Memory B cell (primary cell): ENCODE data around the gene CDK11A.
"Not testable (repeated sequence)": the region's sequence is repeated elsewhere in the genome, so short reads cannot be mapped to it uniquely, and the experiment has no call there.

Experiments
- ATAC-seq: fragments of 150-1000 bp; cut with Tn5 transposase; 2 replicates; pipeline ENCODE4 v1.10.0; 2021; ENCODE audit warnings: low read depth, mild to moderate bottlenecking, moderate library complexity
- DNase-seq, 2 donors: peaks; one replicate each; pipeline ENCODE4 v3.0.0; 2022; ENCODE audit warnings: low spot score in 2 of 2
- H3K27ac Mint-ChIP-seq: one replicate; pipeline ENCODE4 v1.8.0; 2022; ENCODE audit warnings: mild to moderate bottlenecking, moderate library complexity, mixed read lengths
- H3K27me3 Mint-ChIP-seq: one replicate; pipeline ENCODE4 v1.8.0; 2022; ENCODE audit warnings: mixed read lengths
- H3K36me3 Mint-ChIP-seq: one replicate; pipeline ENCODE4 v1.8.0; 2022; ENCODE audit warnings: mild to moderate bottlenecking, mixed read lengths
- H3K4me1 Mint-ChIP-seq: one replicate; pipeline ENCODE4 v1.8.0; 2022; ENCODE audit warnings: mixed read lengths
- H3K4me3 Mint-ChIP-seq: one replicate; pipeline ENCODE4 v1.8.0; 2022; ENCODE audit warnings: mild to moderate bottlenecking, moderate library complexity, mixed read lengths
- H3K9me3 Mint-ChIP-seq: one replicate; pipeline ENCODE4 v1.8.0; 2022; ENCODE audit warnings: mixed read lengths

Gene CDK11A

GRCh38 chr1:1758059-1758621 lies 34.0 kb upstream of the CDK11A start:
- Mint-ChIP-seq H3K36me3 (peaks cover 16% of the 10 kb centered on the region), H3K27ac (peak overlapping the region; percentile 24), H3K4me1 (peaks cover 2% of the 10 kb centered on the region), H3K4me3 (no peak overlapping the region), H3K27me3 (no peaks in the 10 kb centered on the region), H3K9me3 (no peaks in the 10 kb centered on the region)
- no peak for DNase-seq
- ATAC-seq, result no peak

- Mint-ChIP-seq H3K27me3 (no peaks in the 10 kb centered on the region), H3K4me3 (no peak overlapping the region), H3K9me3 (no peaks in the 10 kb centered on the region), H3K27ac (no peak overlapping the region), H3K4me1 (peaks cover 2% of the 10 kb centered on the region), H3K36me3 (peaks cover 16% of the 10 kb centered on the region)
- no peak for DNase-seq
- ATAC-seq, result no peak
Observed at GRCh38 chr1:1757422-1758058, 33.4 kb upstream of the CDK11A start.

GRCh38 chr1:1756661-1757421 lies 32.7 kb upstream of the CDK11A start:
- Mint-ChIP-seq H3K27ac (no peak overlapping the region), H3K36me3 (peaks cover 16% of the 10 kb centered on the region), H3K9me3 (no peaks in the 10 kb centered on the region)

GRCh38 chr1:1755852-1756251 lies 31.7 kb upstream of the CDK11A start:
- DNase-seq (no peak), ATAC-seq (no peak)
- Mint-ChIP-seq H3K36me3 (peaks cover 11% of the 10 kb centered on the region), H3K4me3 (no peak overlapping the region), H3K9me3 (no peaks in the 10 kb centered on the region), H3K27ac (no peak overlapping the region), H3K27me3 (no peaks in the 10 kb centered on the region), H3K4me1 (no peaks in the 10 kb centered on the region)

More at GRCh38 chr1:1756661-1757421, 32.7 kb upstream of the CDK11A start:
- H3K27me3 Mint-ChIP-seq, result no peaks in the 10 kb centered on the region
- DNase-seq (no peak), ATAC-seq (no peak)
- peaks cover 2% of the 10 kb centered on the region for H3K4me1 Mint-ChIP-seq
- H3K4me3 Mint-ChIP-seq, result no peak overlapping the region

GRCh38 chr1:1755426-1755825 lies 31.3 kb upstream of the CDK11A start:
- Mint-ChIP-seq H3K27me3 (no peaks in the 10 kb centered on the region), H3K9me3 (no peaks in the 10 kb centered on the region), H3K4me3 (no peak overlapping the region), H3K4me1 (no peaks in the 10 kb centered on the region), H3K36me3 (peaks cover 11% of the 10 kb centered on the region), H3K27ac (no peak overlapping the region)
- no peak for ATAC-seq
- DNase-seq, result no peak

- peaks cover 3% of the 10 kb centered on the region for H3K4me1 Mint-ChIP-seq
- H3K36me3 Mint-ChIP-seq, result peaks cover 9% of the 10 kb centered on the region
- ATAC-seq (no peak), DNase-seq (no peak)
- no peak overlapping the region for H3K27ac Mint-ChIP-seq
- no peaks in the 10 kb centered on the region for H3K27me3 Mint-ChIP-seq
- H3K4me3 Mint-ChIP-seq, result no peak overlapping the region
- H3K9me3 Mint-ChIP-seq, result no peaks in the 10 kb centered on the region
Observed at GRCh38 chr1:1754051-1754815, 30.1 kb upstream of the CDK11A start.

- Mint-ChIP-seq H3K36me3 (peaks cover 7% of the 10 kb centered on the region), H3K27me3 (no peaks in the 10 kb centered on the region), H3K9me3 (no peaks in the 10 kb centered on the region), H3K4me3 (no peak overlapping the region), H3K4me1 (peaks cover 3% of the 10 kb centered on the region), H3K27ac (no peak overlapping the region)
- DNase-seq (no peak), ATAC-seq (no peak)
Observed at GRCh38 chr1:1753607-1754005, 29.4 kb upstream of the CDK11A start.

GRCh38 chr1:1752636-1753606 lies 28.8 kb upstream of the CDK11A start:
- Mint-ChIP-seq H3K4me1 (peaks cover 5% of the 10 kb centered on the region), H3K36me3 (peaks cover 7% of the 10 kb centered on the region), H3K4me3 (no peak overlapping the region), H3K9me3 (no peaks in the 10 kb centered on the region), H3K27ac (no peak overlapping the region), H3K27me3 (no peaks in the 10 kb centered on the region)
- no peak for ATAC-seq
- no peak for DNase-seq

- H3K9me3 Mint-ChIP-seq, result no peaks in the 10 kb centered on the region
- ATAC-seq (no peak), DNase-seq (no peak)
- H3K4me1 Mint-ChIP-seq, result peaks cover 5% of the 10 kb centered on the region
- H3K27ac Mint-ChIP-seq, result no peak overlapping the region
- no peak overlapping the region for H3K4me3 Mint-ChIP-seq
- no peaks in the 10 kb centered on the region for H3K27me3 Mint-ChIP-seq
- H3K36me3 Mint-ChIP-seq, result peaks cover 4% of the 10 kb centered on the region
Observed at GRCh38 chr1:1752190-1752589, 28.0 kb upstream of the CDK11A start.

GRCh38 chr1:1749941-1750340 lies 25.8 kb upstream of the CDK11A start:
- not testable (repeated sequence) for H3K4me1 Mint-ChIP-seq, H3K9me3 Mint-ChIP-seq, DNase-seq, H3K4me3 Mint-ChIP-seq, H3K27me3 Mint-ChIP-seq, H3K27ac Mint-ChIP-seq, ATAC-seq, H3K36me3 Mint-ChIP-seq

GRCh38 chr1:1748686-1749321 lies 24.6 kb upstream of the CDK11A start:
- Mint-ChIP-seq H3K36me3 (no peaks in the 10 kb centered on the region), H3K27me3 (no peaks in the 10 kb centered on the region), H3K4me3 (peak overlapping the region; percentile 41), H3K27ac (no peak overlapping the region), H3K4me1 (peaks cover 5% of the 10 kb centered on the region), H3K9me3 (no peaks in the 10 kb centered on the region)
- DNase-seq, result no peak
- no peak for ATAC-seq

GRCh38 chr1:1746566-1746909 lies 22.4 kb upstream of the CDK11A start:
- not testable (repeated sequence) for H3K4me1 Mint-ChIP-seq, H3K27me3 Mint-ChIP-seq, H3K9me3 Mint-ChIP-seq, DNase-seq, H3K36me3 Mint-ChIP-seq
- H3K4me3 Mint-ChIP-seq, result peak overlapping the region; percentile 73
- peak overlapping the region; percentile 89 for H3K27ac Mint-ChIP-seq
- peak; percentile 74 for ATAC-seq
